ENCODE results near the gene MTA2. TPM values are rescaled to one million over a fixed set of nuclear protein-coding genes. Genes with fewer than 3 reads are reported as not detected.
"Not testable (repeated sequence)": the region's sequence is repeated elsewhere in the genome, so short reads cannot be mapped to it uniquely, and the experiment has no call there.

MTA2 gene
- 79.2 TPM for total RNA-seq

DNA sequence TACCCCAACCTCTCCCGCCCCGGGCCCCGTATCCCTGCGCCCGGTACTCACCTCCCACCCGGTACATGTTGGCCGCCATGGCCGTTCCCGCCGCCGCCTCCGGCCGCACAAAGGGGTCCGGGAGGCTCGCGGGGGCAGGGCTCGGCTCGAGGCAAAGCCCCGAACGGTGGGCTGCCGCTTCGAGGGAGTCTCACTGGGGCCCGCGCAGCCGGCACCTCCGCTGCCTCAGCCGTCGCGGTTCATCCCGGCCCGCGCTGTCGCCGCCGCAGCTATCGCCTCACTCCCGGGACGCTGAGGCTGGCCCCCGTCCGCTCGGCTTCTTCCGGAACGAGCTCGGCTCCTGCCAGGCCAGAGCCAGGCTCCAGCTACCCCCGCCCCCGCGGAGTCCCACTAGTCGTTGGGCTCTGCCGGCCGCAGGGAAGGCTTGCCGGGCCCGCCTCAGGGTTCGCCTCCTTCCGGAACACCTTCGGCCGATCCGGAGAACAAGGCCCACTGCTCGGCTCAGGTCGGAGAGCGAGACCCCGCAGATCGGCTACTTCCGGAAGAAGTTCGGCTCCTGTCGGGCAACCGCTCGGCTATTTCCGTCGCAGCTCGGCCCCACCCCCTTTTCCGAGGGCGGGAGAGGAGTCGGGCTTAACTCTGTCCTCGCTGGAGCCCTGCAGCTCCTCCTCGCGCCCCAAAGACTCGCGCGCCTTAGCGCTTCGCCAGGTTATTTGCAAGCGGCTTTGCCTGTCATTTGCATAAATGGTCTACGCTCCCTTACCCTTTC is at the start of gene MTA2:
TSS of gene MTA2 (minus strand) at position 494 of the 769 bp plus-strand sequence. CDS start at position 79, 415 bp downstream.
- intact Hi-C loops (cut with DNase I) = loop anchor here (1.0 to 5.0 kb wide), 4 partner anchors 11 to 107 kb away; partner anchors contain the start of genes EML3, GANAB and UBXN1
- Histone ChIP-seq H3K36me3 (peaks cover 25 to 40% of the 10 kb centered on the region in 2 donors), H3K27me3 (no peaks in the 10 kb centered on the region), H3K27ac (peak within 1 kb of the TSS; percentile 96 to 97), H3K4me3 (peak within 1 kb of the TSS; percentile 87 to 98), H3K4me1 (peaks cover 8 to 20% of the 10 kb centered on the region in 2 donors), H3K9me3 (no peaks in the 10 kb centered on the region)
- TF ChIP-seq, protein P1, sequence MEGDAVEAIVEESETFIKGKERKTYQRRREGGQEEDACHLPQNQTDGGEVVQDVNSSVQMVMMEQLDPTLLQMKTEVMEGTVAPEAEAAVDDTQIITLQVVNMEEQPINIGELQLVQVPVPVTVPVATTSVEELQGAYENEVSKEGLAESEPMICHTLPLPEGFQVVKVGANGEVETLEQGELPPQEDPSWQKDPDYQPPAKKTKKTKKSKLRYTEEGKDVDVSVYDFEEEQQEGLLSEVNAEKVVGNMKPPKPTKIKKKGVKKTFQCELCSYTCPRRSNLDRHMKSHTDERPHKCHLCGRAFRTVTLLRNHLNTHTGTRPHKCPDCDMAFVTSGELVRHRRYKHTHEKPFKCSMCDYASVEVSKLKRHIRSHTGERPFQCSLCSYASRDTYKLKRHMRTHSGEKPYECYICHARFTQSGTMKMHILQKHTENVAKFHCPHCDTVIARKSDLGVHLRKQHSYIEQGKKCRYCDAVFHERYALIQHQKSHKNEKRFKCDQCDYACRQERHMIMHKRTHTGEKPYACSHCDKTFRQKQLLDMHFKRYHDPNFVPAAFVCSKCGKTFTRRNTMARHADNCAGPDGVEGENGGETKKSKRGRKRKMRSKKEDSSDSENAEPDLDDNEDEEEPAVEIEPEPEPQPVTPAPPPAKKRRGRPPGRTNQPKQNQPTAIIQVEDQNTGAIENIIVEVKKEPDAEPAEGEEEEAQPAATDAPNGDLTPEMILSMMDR (IDR thresholded peaks at IDR 0.05) = no peak
- peak; percentile 89 to 98 for DNase-seq (ENCODE audit: low spot score in 2 of 2)

DNA sequence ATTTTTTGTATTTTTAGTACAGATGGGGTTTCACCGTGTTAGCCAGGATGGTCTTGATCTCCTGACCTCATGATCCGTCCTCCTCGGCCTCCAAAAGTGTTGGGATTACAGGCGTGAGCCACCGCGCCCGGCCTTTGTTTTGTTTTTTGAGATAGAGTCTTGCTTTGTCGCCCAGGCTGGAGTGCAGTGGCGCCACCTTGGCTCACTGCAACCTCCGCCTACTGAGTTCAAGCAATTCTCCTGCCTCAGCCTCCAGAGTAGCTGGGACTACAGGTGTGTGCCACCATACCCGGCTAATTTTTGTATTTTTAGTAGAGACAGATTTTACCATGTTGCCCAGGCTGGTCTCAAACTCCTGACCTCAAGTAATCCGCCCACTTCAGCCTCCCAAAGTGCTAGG is 48.6 kb upstream of the MTA2 start:
- H3K4me3 ChIP-seq; H3K9me3 ChIP-seq; H3K27me3 ChIP-seq; H3K27ac ChIP-seq; DNase-seq (ENCODE audit: low spot score in 2 of 2); intact Hi-C loops (cut with DNase I): not testable (repeated sequence)
- peaks cover 4 to 24% of the 10 kb centered on the region in 2 donors for H3K4me1 ChIP-seq
- peaks cover 19 to 22% of the 10 kb centered on the region in 2 donors for H3K36me3 ChIP-seq

DNA sequence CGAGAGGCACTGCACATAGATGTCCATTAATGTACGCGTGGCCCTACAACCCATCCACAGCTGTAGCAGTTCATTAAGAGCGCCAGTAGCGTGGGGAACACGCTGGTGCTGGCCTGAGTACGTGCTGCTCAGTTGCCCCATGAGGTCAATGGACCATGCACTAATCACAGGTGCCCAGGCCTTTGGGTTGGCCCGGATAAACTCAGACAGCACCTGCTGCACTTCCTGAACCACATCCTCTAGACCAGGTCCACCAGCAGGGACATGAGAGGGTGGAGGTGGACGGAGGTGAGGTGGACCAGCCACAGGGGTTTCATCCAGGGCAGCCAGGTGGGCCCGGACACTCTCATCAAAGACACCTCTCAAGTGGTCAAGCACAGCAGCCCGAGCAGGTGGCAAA is 47.8 kb upstream of the MTA2 start:
- DNase-seq (ENCODE audit: low spot score in 2 of 2) = no peak
- Histone ChIP-seq H3K27me3 (no peaks in the 10 kb centered on the region), H3K4me3 (no peak overlapping the region), H3K36me3 (peaks cover 19 to 23% of the 10 kb centered on the region in 2 donors), H3K27ac (no peak overlapping the region), H3K9me3 (no peaks in the 10 kb centered on the region), H3K4me1 (peaks cover 4 to 29% of the 10 kb centered on the region in 2 donors)
- TF ChIP-seq, protein P1 (IDR thresholded peaks at IDR 0.05) = no peak
- intact Hi-C loops (cut with DNase I) = loop anchor here (5.0 kb wide), 1 partner anchor 47 kb away; the partner anchor contains the start of gene MTA2

DNA sequence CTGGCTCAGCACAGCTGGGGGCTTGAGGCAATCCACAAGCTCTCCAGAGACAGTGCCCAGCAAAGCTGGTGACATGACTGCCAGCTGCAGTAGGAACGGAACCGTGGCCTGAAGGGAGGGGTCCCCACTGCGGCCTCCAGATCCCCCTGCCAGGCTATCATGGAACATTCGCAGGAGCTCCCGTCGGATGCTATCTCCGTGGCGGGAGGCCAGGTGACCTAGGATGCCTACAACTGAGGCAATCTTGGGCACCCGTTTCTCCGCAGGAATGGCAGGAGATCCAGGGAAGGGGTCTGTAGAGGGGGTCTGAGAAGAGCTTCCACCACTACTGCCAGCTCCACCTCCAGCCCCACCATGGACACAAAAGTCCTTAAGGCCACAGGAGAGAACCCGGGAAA is 47.3 kb upstream of the MTA2 start:
- H3K36me3 ChIP-seq = peaks cover 19 to 26% of the 10 kb centered on the region in 2 donors
- peaks cover 4 to 29% of the 10 kb centered on the region in 2 donors for H3K4me1 ChIP-seq
- no peaks in the 10 kb centered on the region for H3K27me3 ChIP-seq
- intact Hi-C loops (cut with DNase I) = loop anchor here (5.0 kb wide), 1 partner anchor 47 kb away; the partner anchor contains the start of gene MTA2
- no peak overlapping the region for H3K4me3 ChIP-seq
- TF ChIP-seq, protein P1 (IDR thresholded peaks at IDR 0.05) = no peak
- DNase-seq (ENCODE audit: low spot score in 2 of 2) = no peak
- H3K9me3 ChIP-seq = no peaks in the 10 kb centered on the region
- no peak overlapping the region for H3K27ac ChIP-seq

DNA sequence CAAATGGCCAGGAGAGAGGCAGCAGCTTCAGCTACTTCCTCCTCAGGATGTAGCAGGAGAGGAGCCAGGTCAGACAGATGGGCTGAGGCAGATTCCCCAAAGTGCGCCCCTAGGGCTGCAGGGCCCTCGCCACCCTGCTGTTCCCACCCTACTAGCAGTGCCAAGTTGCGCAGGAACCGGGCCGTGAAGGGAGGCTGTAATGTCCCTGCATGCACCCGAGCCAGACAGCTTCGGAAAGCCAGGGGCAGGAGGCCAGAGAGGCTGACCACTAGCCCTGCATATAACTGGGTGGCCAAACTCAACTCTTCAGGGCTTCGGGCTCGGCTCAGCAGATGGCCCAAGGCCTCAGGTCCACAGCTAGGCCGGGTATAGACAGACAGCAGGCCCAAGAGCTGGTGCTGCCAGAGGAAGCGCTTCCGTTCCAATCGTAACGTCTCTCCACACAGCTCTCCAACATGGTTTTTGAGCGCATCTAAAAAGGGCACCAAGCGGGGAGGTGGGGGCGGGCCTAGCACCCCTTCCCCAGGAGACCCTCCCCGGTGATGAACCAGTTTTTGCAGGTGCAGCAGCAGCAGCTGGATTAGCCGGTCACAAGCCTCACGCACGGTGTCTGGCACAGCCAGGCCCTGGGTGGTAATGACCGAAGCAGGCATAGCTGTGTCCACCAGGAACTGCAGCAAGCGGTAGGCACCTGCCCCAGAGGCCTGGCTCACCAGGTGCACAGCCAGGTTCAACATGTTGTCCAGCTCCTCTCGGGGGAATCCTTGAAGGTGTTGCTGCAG is 46.7 kb upstream of the MTA2 start:
- intact Hi-C loops (cut with DNase I) = loop anchor here (5.0 kb wide), 1 partner anchor 46 kb away; the partner anchor contains the start of gene MTA2
- TF ChIP-seq, protein P1 (IDR thresholded peaks at IDR 0.05) = no peak
- Histone ChIP-seq H3K4me3 (no peak overlapping the region), H3K4me1 (peaks cover 4 to 29% of the 10 kb centered on the region in 2 donors), H3K36me3 (peaks cover 20 to 26% of the 10 kb centered on the region in 2 donors), H3K27me3 (no peaks in the 10 kb centered on the region), H3K9me3 (no peaks in the 10 kb centered on the region), H3K27ac (no peak overlapping the region)
- no peak for DNase-seq (ENCODE audit: low spot score in 2 of 2)
